ENCODE results near the gene HDGFL3.

HDGFL3 gene

DNA sequence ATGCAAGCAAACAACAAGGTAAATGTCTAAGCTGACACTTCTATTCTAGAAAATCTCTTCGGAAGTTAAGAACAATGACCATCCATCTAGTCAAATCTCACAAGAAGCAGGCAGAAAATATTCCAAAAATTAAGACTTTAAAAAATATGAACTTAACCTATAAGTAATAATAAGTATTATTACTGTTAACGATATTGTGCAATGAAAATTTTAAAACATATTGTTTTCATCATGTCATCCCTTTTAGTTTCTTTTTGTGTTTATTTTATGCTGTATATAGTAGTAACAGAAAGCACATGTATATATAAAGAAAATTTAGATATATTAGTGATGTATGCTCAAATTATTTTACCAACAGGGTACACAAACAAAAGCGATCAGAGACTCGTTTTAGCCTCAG lies 4.1 kb downstream of the HDGFL3 start:
- Histone ChIP-seq H3K4me1 (ENCODE audit: control insufficient read depth, low read length) (no peaks in the 10 kb centered on the region), H3F3A (ENCODE audit: control insufficient read depth, insufficient read depth) (no peaks in the 10 kb centered on the region), H3K27me3 (ENCODE audit: control insufficient read depth, low read length) (peaks cover 6% of the 10 kb centered on the region; the same call in 1 of the 2 replicates), H3K9me3 (ENCODE audit: control insufficient read depth, insufficient read depth, low read length) (no peaks in the 10 kb centered on the region), H3K36me3 (ENCODE audit: control insufficient read depth, low read length) (no peaks in the 10 kb centered on the region), H3K9me2 (replicated peaks; ENCODE audit: control insufficient read depth, low read length) (no peaks in the 10 kb centered on the region), H3K4me2 (ENCODE audit: low read length) (no peak overlapping the region), H3K4me3 (ENCODE audit: low read length) (no peak overlapping the region), H3K27ac (ENCODE audit: low read depth, low read length) (no peak overlapping the region), H4K20me1 (ENCODE audit: control insufficient read depth, insufficient read depth, low read depth, low read length) (no peaks in the 10 kb centered on the region), H3K79me2 (ENCODE audit: control insufficient read depth, low read length) (no peaks in the 10 kb centered on the region)
- no peak for TF ChIP-seq EZH2phosphoT487 (IDR thresholded peaks at IDR 0.05; ENCODE audit: borderline replicate concordance, low read length)
- TF ChIP-seq, protein P1, sequence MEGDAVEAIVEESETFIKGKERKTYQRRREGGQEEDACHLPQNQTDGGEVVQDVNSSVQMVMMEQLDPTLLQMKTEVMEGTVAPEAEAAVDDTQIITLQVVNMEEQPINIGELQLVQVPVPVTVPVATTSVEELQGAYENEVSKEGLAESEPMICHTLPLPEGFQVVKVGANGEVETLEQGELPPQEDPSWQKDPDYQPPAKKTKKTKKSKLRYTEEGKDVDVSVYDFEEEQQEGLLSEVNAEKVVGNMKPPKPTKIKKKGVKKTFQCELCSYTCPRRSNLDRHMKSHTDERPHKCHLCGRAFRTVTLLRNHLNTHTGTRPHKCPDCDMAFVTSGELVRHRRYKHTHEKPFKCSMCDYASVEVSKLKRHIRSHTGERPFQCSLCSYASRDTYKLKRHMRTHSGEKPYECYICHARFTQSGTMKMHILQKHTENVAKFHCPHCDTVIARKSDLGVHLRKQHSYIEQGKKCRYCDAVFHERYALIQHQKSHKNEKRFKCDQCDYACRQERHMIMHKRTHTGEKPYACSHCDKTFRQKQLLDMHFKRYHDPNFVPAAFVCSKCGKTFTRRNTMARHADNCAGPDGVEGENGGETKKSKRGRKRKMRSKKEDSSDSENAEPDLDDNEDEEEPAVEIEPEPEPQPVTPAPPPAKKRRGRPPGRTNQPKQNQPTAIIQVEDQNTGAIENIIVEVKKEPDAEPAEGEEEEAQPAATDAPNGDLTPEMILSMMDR (IDR thresholded peaks at IDR 0.05; ENCODE audit: low read depth, low read length, poor library complexity, severe bottlenecking): no peak

DNA sequence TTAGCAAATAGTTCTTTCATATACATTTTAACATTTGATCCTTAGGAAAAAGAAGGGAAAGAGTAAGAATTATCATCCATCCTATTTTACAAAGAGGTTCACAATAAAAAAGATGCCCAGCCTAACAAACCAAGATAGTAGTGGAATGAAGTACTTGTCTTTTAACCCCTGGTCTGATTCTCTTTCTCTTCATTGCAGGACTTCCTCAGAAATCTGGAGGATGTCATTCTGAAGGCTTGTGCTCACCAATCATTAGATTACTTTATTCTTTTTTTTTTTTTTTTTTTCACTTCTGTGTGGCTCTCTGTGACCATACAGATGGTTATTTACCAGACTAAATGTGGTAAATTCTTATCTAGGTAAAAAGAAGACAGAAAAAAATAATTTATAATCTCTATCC lies 7.0 kb downstream of the HDGFL3 start:
- Histone ChIP-seq H3K27ac (ENCODE audit: low read depth, low read length) (no peak overlapping the region), H3K9me3 (ENCODE audit: control insufficient read depth, insufficient read depth, low read length) (no peaks in the 10 kb centered on the region), H4K20me1 (ENCODE audit: control insufficient read depth, insufficient read depth, low read depth, low read length) (no peaks in the 10 kb centered on the region), H3F3A (ENCODE audit: control insufficient read depth, insufficient read depth) (no peaks in the 10 kb centered on the region), H3K4me1 (ENCODE audit: control insufficient read depth, low read length) (no peaks in the 10 kb centered on the region), H3K36me3 (ENCODE audit: control insufficient read depth, low read length) (no peaks in the 10 kb centered on the region), H3K27me3 (ENCODE audit: control insufficient read depth, low read length) (no peaks in the 10 kb centered on the region), H3K4me2 (ENCODE audit: low read length) (no peak overlapping the region), H3K4me3 (ENCODE audit: low read length) (no peak overlapping the region), H3K9me2 (replicated peaks; ENCODE audit: control insufficient read depth, low read length) (no peaks in the 10 kb centered on the region), H3K79me2 (ENCODE audit: control insufficient read depth, low read length) (no peaks in the 10 kb centered on the region)
- TF ChIP-seq, protein P1 (IDR thresholded peaks at IDR 0.05; ENCODE audit: low read depth, low read length, poor library complexity, severe bottlenecking): no peak
- no peak for TF ChIP-seq EZH2phosphoT487 (IDR thresholded peaks at IDR 0.05; ENCODE audit: borderline replicate concordance, low read length)

DNA sequence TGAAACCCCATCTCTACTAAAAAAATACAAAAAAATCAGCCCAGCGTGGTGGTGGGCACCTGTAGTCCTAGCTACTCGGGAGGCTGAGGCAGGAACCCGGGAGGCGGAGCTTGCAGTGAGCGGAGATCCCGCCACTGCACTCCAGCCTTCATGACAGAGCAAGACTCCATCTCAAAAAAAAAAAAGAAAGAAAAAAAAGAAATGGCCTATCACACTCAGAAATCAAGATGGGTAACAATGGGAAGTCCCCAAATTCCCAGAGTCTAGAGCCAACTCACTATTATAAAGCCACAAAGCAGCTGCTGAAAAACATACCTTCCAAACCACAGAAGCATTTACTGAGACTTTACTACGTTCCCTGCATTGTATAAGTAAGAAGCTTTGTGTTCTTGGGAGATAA lies 7.5 kb downstream of the HDGFL3 start:
- Histone ChIP-seq H4K20me1 (ENCODE audit: control insufficient read depth, insufficient read depth, low read depth, low read length) (no peaks in the 10 kb centered on the region), H3F3A (ENCODE audit: control insufficient read depth, insufficient read depth) (no peaks in the 10 kb centered on the region), H3K27me3 (ENCODE audit: control insufficient read depth, low read length) (no peaks in the 10 kb centered on the region), H3K4me1 (ENCODE audit: control insufficient read depth, low read length) (no peaks in the 10 kb centered on the region), H3K79me2 (ENCODE audit: control insufficient read depth, low read length) (no peaks in the 10 kb centered on the region), H3K9me2 (replicated peaks; ENCODE audit: control insufficient read depth, low read length) (no peaks in the 10 kb centered on the region), H3K36me3 (ENCODE audit: control insufficient read depth, low read length) (no peaks in the 10 kb centered on the region), H3K4me2 (ENCODE audit: low read length) (no peak overlapping the region), H3K9me3 (ENCODE audit: control insufficient read depth, insufficient read depth, low read length) (no peaks in the 10 kb centered on the region), H3K27ac (ENCODE audit: low read depth, low read length) (no peak overlapping the region), H3K4me3 (ENCODE audit: low read length) (no peak overlapping the region)
- TF ChIP-seq, protein P1 (IDR thresholded peaks at IDR 0.05; ENCODE audit: low read depth, low read length, poor library complexity, severe bottlenecking): no peak
- no peak for TF ChIP-seq EZH2phosphoT487 (IDR thresholded peaks at IDR 0.05; ENCODE audit: borderline replicate concordance, low read length)

DNA sequence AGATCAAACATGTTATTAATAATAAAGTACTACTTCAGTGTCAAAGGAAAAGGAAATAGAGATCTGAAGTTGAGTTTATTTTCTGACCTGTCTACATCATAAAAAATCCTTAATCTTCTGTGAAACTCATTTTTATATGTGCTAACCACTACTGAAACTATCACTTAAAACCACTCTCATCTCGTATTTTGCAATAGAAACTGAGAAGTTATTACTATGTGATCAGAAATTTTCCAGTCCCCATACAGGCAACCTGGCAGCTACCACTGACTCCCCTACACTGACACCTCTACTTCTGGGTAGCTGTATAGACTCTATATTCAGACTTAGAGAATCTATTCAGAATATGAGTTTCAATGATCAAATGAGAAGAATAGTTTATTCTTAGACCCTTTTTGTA lies 8.3 kb downstream of the HDGFL3 start:
- Histone ChIP-seq H3K27me3 (ENCODE audit: control insufficient read depth, low read length) (no peaks in the 10 kb centered on the region), H3K4me3 (ENCODE audit: low read length) (no peak overlapping the region), H3K9me3 (ENCODE audit: control insufficient read depth, insufficient read depth, low read length) (no peaks in the 10 kb centered on the region), H3F3A (ENCODE audit: control insufficient read depth, insufficient read depth) (no peaks in the 10 kb centered on the region), H3K79me2 (ENCODE audit: control insufficient read depth, low read length) (no peaks in the 10 kb centered on the region), H3K4me2 (ENCODE audit: low read length) (no peak overlapping the region), H3K9me2 (replicated peaks; ENCODE audit: control insufficient read depth, low read length) (no peaks in the 10 kb centered on the region), H3K36me3 (ENCODE audit: control insufficient read depth, low read length) (no peaks in the 10 kb centered on the region), H3K27ac (ENCODE audit: low read depth, low read length) (no peak overlapping the region), H3K4me1 (ENCODE audit: control insufficient read depth, low read length) (no peaks in the 10 kb centered on the region), H4K20me1 (ENCODE audit: control insufficient read depth, insufficient read depth, low read depth, low read length) (no peaks in the 10 kb centered on the region)
- TF ChIP-seq, protein P1 (IDR thresholded peaks at IDR 0.05; ENCODE audit: low read depth, low read length, poor library complexity, severe bottlenecking): no peak
- TF ChIP-seq EZH2phosphoT487 (IDR thresholded peaks at IDR 0.05; ENCODE audit: borderline replicate concordance, low read length): no peak

Measured in DOHH2 (cell line).